K562 (cell line): Measurements from ENCODE around the gene SHISA4. TPM values are rescaled to one million over a fixed set of nuclear protein-coding genes. Genes with fewer than 3 reads are reported as not detected.

Source experiments
- IRF2 ChIP-seq: sonication (generic); formaldehyde crosslinking; IDR thresholded peaks from 2 replicates; pipeline ENCODE4 v1.8.1; 2022; ENCODE audit warnings: mild to moderate bottlenecking, missing genetic modification reagents
- RBM14 ChIP-seq: fragments of 200-400 bp; formaldehyde crosslinking; IDR thresholded peaks from 2 replicates; pipeline ENCODE4 v1.6.1; 2018; ENCODE audit warnings: low read depth, mild to moderate bottlenecking, low read length, moderate library complexity, borderline replicate concordance; ENCODE audit not compliant: insufficient read depth
- ZNF41 ChIP-seq: fragments of 250-450 bp; sonication (Bioruptor Pico); conservative IDR thresholded peaks from 2 replicates; pipeline ENCODE4 v1.4.0; 2020; ENCODE audit warnings: mild to moderate bottlenecking
- polyA plus RNA-seq, 8 experiments: library from polyadenylated mRNA; depleted of rRNA in 4 of 8; stranded (reverse) in 5 of 8; unstranded in 3 of 8; fragments of >200 nt; fragmentation: Nextera tagmentation in 2 of 8; fragmentation: Illumina TruSeq in 1 of 8; extraction: Ambion mirVana in 2 of 8; extraction: Trizol in 1 of 8; gene quantifications; 2 replicates each; pipeline versions ENCODE4 v1.2.1 to v1.2.3, GENCODE V29; 2011 to 2014; ENCODE audit warnings: inconsistent platforms in 1 of 8, missing spikeins in 1 of 8
- total RNA-seq, 7 experiments: library from RNA; depleted of rRNA in 6 of 7; stranded (reverse); fragments of >200 nt in 6 of 7; fragmentation: Illumina TruSeq in 2 of 7; extraction: Trizol in 2 of 7; gene quantifications; 2 replicates each; pipeline versions ENCODE4 v1.2.1 to v1.2.3, GENCODE V29; 2011 to 2021; ENCODE audit warnings: low replicate concordance in 1 of 7
- TF ChIP-seq, protein P1 (sequence below), 2 experiments: fragments of 450-650 bp in 1 of 2; sonication (generic) in 1 of 2; formaldehyde crosslinking in 1 of 2; IDR thresholded peaks; 2 replicates each; pipeline versions ENCODE4 v1.7.1 to v1.9.0; 2016 to 2022; ENCODE audit warnings: inconsistent platforms in 1 of 2, mild to moderate bottlenecking in 1 of 2, missing genetic modification reagents in 1 of 2
- TF ChIP-seq, protein P2 (sequence below): sonication (generic); formaldehyde crosslinking; IDR thresholded peaks from 2 replicates; pipeline ENCODE4 v1.8.0; 2023; ENCODE audit warnings: mild to moderate bottlenecking, missing genetic modification reagents
- TF ChIP-seq, protein P3 (sequence below): fragments of 150-350 bp; IDR thresholded peaks from 2 replicates; pipeline ENCODE4 v1.6.1; 2014; ENCODE audit warnings: low read depth, mild to moderate bottlenecking, low read length, borderline replicate concordance
- TF ChIP-seq, protein P4 (sequence below): fragments of 450-650 bp; IDR thresholded peaks from 2 replicates; pipeline ENCODE4 v1.6.1; 2017; ENCODE audit warnings: antibody characterized with exemption

SHISA4 gene
- total and polyA plus RNA-seq, 9 of the 15 experiments (the other 6 are each of a cell fraction or from before 2014, with no cell fraction given): 0.15 to 0.95 (median 0.68) TPM; not detected in 2

DNA sequence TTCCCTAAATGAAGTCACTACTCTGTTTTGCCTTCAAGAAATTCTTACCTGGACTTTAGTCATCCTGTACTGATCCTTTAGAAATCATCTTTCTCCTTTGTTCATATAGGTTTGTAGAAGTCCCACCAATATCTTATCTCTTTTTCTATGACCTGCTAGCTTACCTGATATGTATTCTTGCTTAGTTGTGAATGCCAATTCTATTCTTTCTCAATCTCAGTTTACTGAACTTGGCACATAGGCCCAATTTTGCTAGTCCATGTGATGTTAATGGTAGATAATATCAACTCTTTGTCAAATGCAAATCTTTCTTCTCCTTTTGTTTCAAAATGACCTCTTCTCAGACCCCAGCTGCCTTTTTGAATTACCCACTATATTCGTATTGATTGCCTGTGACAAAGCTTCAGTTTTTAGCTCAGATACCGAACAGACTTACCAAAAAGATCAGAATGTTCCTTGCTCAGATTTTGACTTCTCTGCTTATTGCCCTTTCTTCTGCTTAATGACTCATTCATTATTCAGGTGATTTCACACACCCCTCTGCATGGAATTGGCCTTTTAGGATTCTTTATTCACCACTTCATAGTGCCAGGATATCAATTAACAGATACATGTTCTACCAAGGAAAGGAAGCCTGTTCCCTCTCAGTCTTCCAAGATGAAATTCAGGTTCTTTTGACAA, 39.2 kb upstream of the SHISA4 start (continued):
- TF ChIP-seq, protein P1, sequence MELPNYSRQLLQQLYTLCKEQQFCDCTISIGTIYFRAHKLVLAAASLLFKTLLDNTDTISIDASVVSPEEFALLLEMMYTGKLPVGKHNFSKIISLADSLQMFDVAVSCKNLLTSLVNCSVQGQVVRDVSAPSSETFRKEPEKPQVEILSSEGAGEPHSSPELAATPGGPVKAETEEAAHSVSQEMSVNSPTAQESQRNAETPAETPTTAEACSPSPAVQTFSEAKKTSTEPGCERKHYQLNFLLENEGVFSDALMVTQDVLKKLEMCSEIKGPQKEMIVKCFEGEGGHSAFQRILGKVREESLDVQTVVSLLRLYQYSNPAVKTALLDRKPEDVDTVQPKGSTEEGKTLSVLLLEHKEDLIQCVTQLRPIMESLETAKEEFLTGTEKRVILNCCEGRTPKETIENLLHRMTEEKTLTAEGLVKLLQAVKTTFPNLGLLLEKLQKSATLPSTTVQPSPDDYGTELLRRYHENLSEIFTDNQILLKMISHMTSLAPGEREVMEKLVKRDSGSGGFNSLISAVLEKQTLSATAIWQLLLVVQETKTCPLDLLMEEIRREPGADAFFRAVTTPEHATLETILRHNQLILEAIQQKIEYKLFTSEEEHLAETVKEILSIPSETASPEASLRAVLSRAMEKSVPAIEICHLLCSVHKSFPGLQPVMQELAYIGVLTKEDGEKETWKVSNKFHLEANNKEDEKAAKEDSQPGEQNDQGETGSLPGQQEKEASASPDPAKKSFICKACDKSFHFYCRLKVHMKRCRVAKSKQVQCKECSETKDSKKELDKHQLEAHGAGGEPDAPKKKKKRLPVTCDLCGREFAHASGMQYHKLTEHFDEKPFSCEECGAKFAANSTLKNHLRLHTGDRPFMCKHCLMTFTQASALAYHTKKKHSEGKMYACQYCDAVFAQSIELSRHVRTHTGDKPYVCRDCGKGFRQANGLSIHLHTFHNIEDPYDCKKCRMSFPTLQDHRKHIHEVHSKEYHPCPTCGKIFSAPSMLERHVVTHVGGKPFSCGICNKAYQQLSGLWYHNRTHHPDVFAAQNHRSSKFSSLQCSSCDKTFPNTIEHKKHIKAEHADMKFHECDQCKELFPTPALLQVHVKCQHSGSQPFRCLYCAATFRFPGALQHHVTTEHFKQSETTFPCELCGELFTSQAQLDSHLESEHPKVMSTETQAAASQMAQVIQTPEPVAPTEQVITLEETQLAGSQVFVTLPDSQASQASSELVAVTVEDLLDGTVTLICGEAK (IDR thresholded peaks at IDR 0.05): no peak
- TF ChIP-seq, protein P1 (CRISPR knock-in tag; IDR thresholded peaks at IDR 0.05): no peak
- TF ChIP-seq, protein P2, sequence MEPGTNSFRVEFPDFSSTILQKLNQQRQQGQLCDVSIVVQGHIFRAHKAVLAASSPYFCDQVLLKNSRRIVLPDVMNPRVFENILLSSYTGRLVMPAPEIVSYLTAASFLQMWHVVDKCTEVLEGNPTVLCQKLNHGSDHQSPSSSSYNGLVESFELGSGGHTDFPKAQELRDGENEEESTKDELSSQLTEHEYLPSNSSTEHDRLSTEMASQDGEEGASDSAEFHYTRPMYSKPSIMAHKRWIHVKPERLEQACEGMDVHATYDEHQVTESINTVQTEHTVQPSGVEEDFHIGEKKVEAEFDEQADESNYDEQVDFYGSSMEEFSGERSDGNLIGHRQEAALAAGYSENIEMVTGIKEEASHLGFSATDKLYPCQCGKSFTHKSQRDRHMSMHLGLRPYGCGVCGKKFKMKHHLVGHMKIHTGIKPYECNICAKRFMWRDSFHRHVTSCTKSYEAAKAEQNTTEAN (CRISPR knock-in tag): no peak
- TF ChIP-seq, protein P3, sequence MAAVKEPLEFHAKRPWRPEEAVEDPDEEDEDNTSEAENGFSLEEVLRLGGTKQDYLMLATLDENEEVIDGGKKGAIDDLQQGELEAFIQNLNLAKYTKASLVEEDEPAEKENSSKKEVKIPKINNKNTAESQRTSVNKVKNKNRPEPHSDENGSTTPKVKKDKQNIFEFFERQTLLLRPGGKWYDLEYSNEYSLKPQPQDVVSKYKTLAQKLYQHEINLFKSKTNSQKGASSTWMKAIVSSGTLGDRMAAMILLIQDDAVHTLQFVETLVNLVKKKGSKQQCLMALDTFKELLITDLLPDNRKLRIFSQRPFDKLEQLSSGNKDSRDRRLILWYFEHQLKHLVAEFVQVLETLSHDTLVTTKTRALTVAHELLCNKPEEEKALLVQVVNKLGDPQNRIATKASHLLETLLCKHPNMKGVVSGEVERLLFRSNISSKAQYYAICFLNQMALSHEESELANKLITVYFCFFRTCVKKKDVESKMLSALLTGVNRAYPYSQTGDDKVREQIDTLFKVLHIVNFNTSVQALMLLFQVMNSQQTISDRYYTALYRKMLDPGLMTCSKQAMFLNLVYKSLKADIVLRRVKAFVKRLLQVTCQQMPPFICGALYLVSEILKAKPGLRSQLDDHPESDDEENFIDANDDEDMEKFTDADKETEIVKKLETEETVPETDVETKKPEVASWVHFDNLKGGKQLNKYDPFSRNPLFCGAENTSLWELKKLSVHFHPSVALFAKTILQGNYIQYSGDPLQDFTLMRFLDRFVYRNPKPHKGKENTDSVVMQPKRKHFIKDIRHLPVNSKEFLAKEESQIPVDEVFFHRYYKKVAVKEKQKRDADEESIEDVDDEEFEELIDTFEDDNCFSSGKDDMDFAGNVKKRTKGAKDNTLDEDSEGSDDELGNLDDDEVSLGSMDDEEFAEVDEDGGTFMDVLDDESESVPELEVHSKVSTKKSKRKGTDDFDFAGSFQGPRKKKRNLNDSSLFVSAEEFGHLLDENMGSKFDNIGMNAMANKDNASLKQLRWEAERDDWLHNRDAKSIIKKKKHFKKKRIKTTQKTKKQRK: no peak
- no peak for TF ChIP-seq RBM14
- TF ChIP-seq ZNF41 (CRISPR knock-in tag): no peak
- TF ChIP-seq, protein P4, sequence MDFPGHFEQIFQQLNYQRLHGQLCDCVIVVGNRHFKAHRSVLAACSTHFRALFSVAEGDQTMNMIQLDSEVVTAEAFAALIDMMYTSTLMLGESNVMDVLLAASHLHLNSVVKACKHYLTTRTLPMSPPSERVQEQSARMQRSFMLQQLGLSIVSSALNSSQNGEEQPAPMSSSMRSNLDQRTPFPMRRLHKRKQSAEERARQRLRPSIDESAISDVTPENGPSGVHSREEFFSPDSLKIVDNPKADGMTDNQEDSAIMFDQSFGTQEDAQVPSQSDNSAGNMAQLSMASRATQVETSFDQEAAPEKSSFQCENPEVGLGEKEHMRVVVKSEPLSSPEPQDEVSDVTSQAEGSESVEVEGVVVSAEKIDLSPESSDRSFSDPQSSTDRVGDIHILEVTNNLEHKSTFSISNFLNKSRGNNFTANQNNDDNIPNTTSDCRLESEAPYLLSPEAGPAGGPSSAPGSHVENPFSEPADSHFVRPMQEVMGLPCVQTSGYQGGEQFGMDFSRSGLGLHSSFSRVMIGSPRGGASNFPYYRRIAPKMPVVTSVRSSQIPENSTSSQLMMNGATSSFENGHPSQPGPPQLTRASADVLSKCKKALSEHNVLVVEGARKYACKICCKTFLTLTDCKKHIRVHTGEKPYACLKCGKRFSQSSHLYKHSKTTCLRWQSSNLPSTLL: no peak
- TF ChIP-seq IRF2: no peak
